Astrocyte (in vitro differentiated cells and primary cell): ENCODE data around the gene ME3. TPM values are rescaled to one million over a fixed set of nuclear protein-coding genes. Genes with fewer than 3 reads are reported as not detected.
A peak's percentile ranks its signal among the peaks of the same experiment; 100 is the strongest.

Experiments
- DNase-seq: peaks from one replicate; pipeline ENCODE4 v3.0.0-alpha.2; 2010; ENCODE audit warnings: low read depth
- FAIRE-seq: peaks from 2 replicates; lab custom pipeline; 2011; peaks lifted over from hg19 to GRCh38; lab: Jason Lieb, UNC
- H2AFZ ChIP-seq: 2 replicates; pipeline ENCODE4 v1.6.0; 2012; ENCODE audit warnings: low read depth, low read length, inconsistent platforms
- H3K27ac ChIP-seq: 2 replicates; pipeline ENCODE4 v1.5.1; 2011; ENCODE audit warnings: low read depth, low read length, inconsistent platforms
- H3K27me3 ChIP-seq: 2 replicates; pipeline ENCODE4 v1.6.0; 2011; ENCODE audit warnings: low read length, inconsistent platforms; ENCODE audit not compliant: insufficient read depth
- H3K36me3 ChIP-seq: 2 replicates; pipeline ENCODE4 v1.5.1; 2011; ENCODE audit warnings: low read length, inconsistent platforms; ENCODE audit not compliant: insufficient read depth
- H3K4me1 ChIP-seq: 2 replicates; pipeline ENCODE4 v1.5.1; 2011; ENCODE audit warnings: low read length, inconsistent platforms; ENCODE audit not compliant: insufficient read depth
- H3K4me2 ChIP-seq: 2 replicates; pipeline ENCODE4 v1.6.0; 2012; ENCODE audit warnings: low read length, inconsistent platforms
- H3K4me3 ChIP-seq: 2 replicates; pipeline ENCODE4 v1.5.1; 2011; ENCODE audit warnings: low read depth, mild to moderate bottlenecking, low read length, inconsistent platforms; ENCODE audit not compliant: insufficient read depth
- H3K79me2 ChIP-seq: 2 replicates; pipeline ENCODE4 v1.6.0; 2012; ENCODE audit warnings: mild to moderate bottlenecking, low read length, inconsistent platforms; ENCODE audit not compliant: insufficient read depth
- H3K9ac ChIP-seq: 2 replicates; pipeline ENCODE4 v1.6.0; 2012; ENCODE audit warnings: mild to moderate bottlenecking, low read length, inconsistent platforms
- H3K9me3 ChIP-seq: 2 replicates; pipeline ENCODE4 v1.5.1; 2012; ENCODE audit warnings: low read depth, mild to moderate bottlenecking, low read length, inconsistent platforms; ENCODE audit not compliant: insufficient read depth
- H4K20me1 ChIP-seq: 2 replicates; pipeline ENCODE4 v1.6.0; 2012; ENCODE audit warnings: low read length, inconsistent platforms; ENCODE audit not compliant: insufficient read depth
- H3K27ac Mint-ChIP-seq: one replicate; pipeline ENCODE4 v1.8.0; 2021; ENCODE audit warnings: mild to moderate bottlenecking, mixed read lengths; ENCODE audit not compliant: unreplicated experiment
- H3K27me3 Mint-ChIP-seq: one replicate; pipeline ENCODE4 v1.8.0; 2021; ENCODE audit warnings: low read depth, mixed read lengths; ENCODE audit not compliant: unreplicated experiment
- H3K36me3 Mint-ChIP-seq: one replicate; pipeline ENCODE4 v1.8.0; 2021; ENCODE audit warnings: low read depth, mixed read lengths; ENCODE audit not compliant: unreplicated experiment
- H3K4me1 Mint-ChIP-seq: one replicate; pipeline ENCODE4 v1.8.0; 2021; ENCODE audit warnings: low read depth, mixed read lengths; ENCODE audit not compliant: unreplicated experiment
- H3K4me3 Mint-ChIP-seq: one replicate; pipeline ENCODE4 v1.8.0; 2021; ENCODE audit warnings: mild to moderate bottlenecking, moderate library complexity, mixed read lengths; ENCODE audit not compliant: unreplicated experiment
- H3K9me3 Mint-ChIP-seq: one replicate; pipeline ENCODE4 v1.8.0; 2021; ENCODE audit warnings: mild to moderate bottlenecking, mixed read lengths; ENCODE audit not compliant: unreplicated experiment
- CTCF ChIP-seq: IDR thresholded peaks from 2 replicates; pipeline ENCODE4 v1.5.1; 2011; ENCODE audit warnings: low read depth, mild to moderate bottlenecking, inconsistent platforms, low read length, moderate library complexity; ENCODE audit not compliant: insufficient read depth
- EZH2 ChIP-seq: IDR thresholded peaks from 2 replicates; pipeline ENCODE4 v1.6.1; 2012; ENCODE audit warnings: mild to moderate bottlenecking, low read length, inconsistent platforms; ENCODE audit not compliant: insufficient read depth
- total RNA-seq: library from RNA; stranded (reverse); gene quantifications from 2 replicates; pipeline ENCODE4 v1.2.1, GENCODE V29; 2021

ME3 gene
- total RNA-seq, 1 donor from 2014 or later, result 28.6 TPM

GRCh38 chr11:86717817-86718501 lies 45.5 kb upstream of the ME3 start:
- H3K27ac Mint-ChIP-seq, result peak overlapping the region; percentile 99
- peaks cover 2% of the 10 kb centered on the region for H3K9me3 Mint-ChIP-seq
- Histone ChIP-seq H3K4me3 (no peak overlapping the region), H4K20me1 (no peaks in the 10 kb centered on the region), H3K9ac (no peak overlapping the region), H3K9me3 (no peaks in the 10 kb centered on the region), H2AFZ (no peak overlapping the region), H3K27ac (no peak overlapping the region), H3K79me2 (no peaks in the 10 kb centered on the region), H3K27me3 (no peaks in the 10 kb centered on the region), H3K36me3 (no peaks in the 10 kb centered on the region), H3K4me1 (peaks cover 17% of the 10 kb centered on the region), H3K4me2 (no peak overlapping the region)
- H3K4me1 Mint-ChIP-seq, result peaks cover 50% of the 10 kb centered on the region
- H3K36me3 Mint-ChIP-seq, result peaks cover 2% of the 10 kb centered on the region
- FAIRE-seq, result no peak
- no peak for TF ChIP-seq CTCF
- no peak for TF ChIP-seq EZH2
- no peak for DNase-seq
- H3K27me3 Mint-ChIP-seq, result no peaks in the 10 kb centered on the region
- no peak overlapping the region for H3K4me3 Mint-ChIP-seq

- Mint-ChIP-seq H3K4me3 (no peak overlapping the region), H3K27ac (peak overlapping the region; percentile 31), H3K4me1 (peaks cover 31% of the 10 kb centered on the region), H3K27me3 (no peaks in the 10 kb centered on the region), H3K36me3 (peaks cover 3% of the 10 kb centered on the region), H3K9me3 (no peaks in the 10 kb centered on the region)
- H3K27me3 ChIP-seq, result no peaks in the 10 kb centered on the region
- no peaks in the 10 kb centered on the region for H3K79me2 ChIP-seq
- H3K9ac ChIP-seq, result no peak overlapping the region
- H4K20me1 ChIP-seq, result no peaks in the 10 kb centered on the region
- no peak for DNase-seq
- no peak overlapping the region for H3K4me3 ChIP-seq
- FAIRE-seq, result no peak
- H3K4me2 ChIP-seq, result no peak overlapping the region
- no peak overlapping the region for H2AFZ ChIP-seq
- no peak overlapping the region for H3K27ac ChIP-seq
- H3K4me1 ChIP-seq, result peaks cover 13% of the 10 kb centered on the region
- TF ChIP-seq CTCF, result no peak
- TF ChIP-seq EZH2, result no peak
- no peaks in the 10 kb centered on the region for H3K9me3 ChIP-seq
- no peaks in the 10 kb centered on the region for H3K36me3 ChIP-seq
Measured at GRCh38 chr11:86715611-86716010, 43.2 kb upstream of the ME3 start.

GRCh38 chr11:86713552-86713951 lies 41.1 kb upstream of the ME3 start:
- Histone ChIP-seq H3K27me3 (no peaks in the 10 kb centered on the region), H3K9me3 (no peaks in the 10 kb centered on the region), H3K36me3 (no peaks in the 10 kb centered on the region), H3K4me2 (no peak overlapping the region), H3K4me3 (no peak overlapping the region), H3K9ac (no peak overlapping the region), H3K79me2 (no peaks in the 10 kb centered on the region), H4K20me1 (no peaks in the 10 kb centered on the region), H2AFZ (no peak overlapping the region), H3K4me1 (no peaks in the 10 kb centered on the region), H3K27ac (no peak overlapping the region)
- no peak overlapping the region for H3K4me3 Mint-ChIP-seq
- DNase-seq (no peak), FAIRE-seq (no peak)
- TF ChIP-seq CTCF (no peak), EZH2 (no peak)
- no peak overlapping the region for H3K27ac Mint-ChIP-seq
- H3K9me3 Mint-ChIP-seq, result peaks cover 5% of the 10 kb centered on the region
- peaks cover 7% of the 10 kb centered on the region for H3K36me3 Mint-ChIP-seq
- H3K4me1 Mint-ChIP-seq, result peaks cover 17% of the 10 kb centered on the region
- no peaks in the 10 kb centered on the region for H3K27me3 Mint-ChIP-seq
